Omental fat pad (tissue), 4 donors: Measurements from ENCODE around the gene INTS1. TPM values are rescaled to one million over a fixed set of nuclear protein-coding genes. Genes with fewer than 3 reads are reported as not detected.

Experiments used
- ATAC-seq: fragments of 150-250 bp; one replicate; pipeline ENCODE4 v1.9.1; 2016; ENCODE audit warnings: mild to moderate bottlenecking, moderate library complexity; ENCODE audit not compliant: low FRiP score
- DNase-seq: peaks from one replicate; pipeline ENCODE4 v3.0.0-alpha.2; 2019; ENCODE audit warnings: low spot score
- total RNA-seq, 4 donors: library from RNA; depleted of rRNA; stranded (reverse); fragments of >200 nt; gene quantifications; one replicate each; pipeline ENCODE4 v1.1.0, GENCODE V29; 2016
- TF ChIP-seq, protein P1 (sequence below), 3 donors: fragments of 450-650 bp; IDR thresholded peaks; one replicate each; pipeline ENCODE4 v1.5.1; 2016 to 2017; ENCODE audit warnings: antibody characterized with exemption in 3 of 3, mild to moderate bottlenecking in 3 of 3, moderate library complexity in 2 of 3

Gene INTS1
- total RNA-seq, 4 donors from 2014 or later = 22.4 to 39.4 (median 32.0) TPM

DNA sequence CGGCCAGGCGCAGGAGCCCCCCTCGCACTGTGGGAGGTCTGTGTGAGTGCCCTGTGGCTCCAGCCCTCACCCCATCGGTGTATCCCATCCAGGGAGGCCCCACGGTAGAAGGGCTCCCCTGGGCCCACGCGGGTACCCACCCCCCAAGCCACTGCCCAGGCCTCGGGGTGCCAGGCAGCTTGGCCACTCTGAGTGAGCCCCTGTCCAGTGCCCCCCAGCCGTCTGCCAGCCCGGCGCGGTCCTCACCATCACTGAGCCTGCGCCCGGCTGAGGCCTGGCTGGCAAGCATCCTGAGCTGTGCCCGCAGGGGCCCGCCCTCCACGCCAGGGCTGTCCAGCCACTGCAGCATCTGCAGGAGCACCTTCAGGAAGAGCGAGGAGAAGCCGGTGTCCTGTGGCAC, 25.7 kb downstream of the INTS1 start:
- TF ChIP-seq, protein P1, sequence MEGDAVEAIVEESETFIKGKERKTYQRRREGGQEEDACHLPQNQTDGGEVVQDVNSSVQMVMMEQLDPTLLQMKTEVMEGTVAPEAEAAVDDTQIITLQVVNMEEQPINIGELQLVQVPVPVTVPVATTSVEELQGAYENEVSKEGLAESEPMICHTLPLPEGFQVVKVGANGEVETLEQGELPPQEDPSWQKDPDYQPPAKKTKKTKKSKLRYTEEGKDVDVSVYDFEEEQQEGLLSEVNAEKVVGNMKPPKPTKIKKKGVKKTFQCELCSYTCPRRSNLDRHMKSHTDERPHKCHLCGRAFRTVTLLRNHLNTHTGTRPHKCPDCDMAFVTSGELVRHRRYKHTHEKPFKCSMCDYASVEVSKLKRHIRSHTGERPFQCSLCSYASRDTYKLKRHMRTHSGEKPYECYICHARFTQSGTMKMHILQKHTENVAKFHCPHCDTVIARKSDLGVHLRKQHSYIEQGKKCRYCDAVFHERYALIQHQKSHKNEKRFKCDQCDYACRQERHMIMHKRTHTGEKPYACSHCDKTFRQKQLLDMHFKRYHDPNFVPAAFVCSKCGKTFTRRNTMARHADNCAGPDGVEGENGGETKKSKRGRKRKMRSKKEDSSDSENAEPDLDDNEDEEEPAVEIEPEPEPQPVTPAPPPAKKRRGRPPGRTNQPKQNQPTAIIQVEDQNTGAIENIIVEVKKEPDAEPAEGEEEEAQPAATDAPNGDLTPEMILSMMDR (IDR thresholded peaks at IDR 0.05) = no peak
- DNase-seq = no peak
- no peak for ATAC-seq

DNA sequence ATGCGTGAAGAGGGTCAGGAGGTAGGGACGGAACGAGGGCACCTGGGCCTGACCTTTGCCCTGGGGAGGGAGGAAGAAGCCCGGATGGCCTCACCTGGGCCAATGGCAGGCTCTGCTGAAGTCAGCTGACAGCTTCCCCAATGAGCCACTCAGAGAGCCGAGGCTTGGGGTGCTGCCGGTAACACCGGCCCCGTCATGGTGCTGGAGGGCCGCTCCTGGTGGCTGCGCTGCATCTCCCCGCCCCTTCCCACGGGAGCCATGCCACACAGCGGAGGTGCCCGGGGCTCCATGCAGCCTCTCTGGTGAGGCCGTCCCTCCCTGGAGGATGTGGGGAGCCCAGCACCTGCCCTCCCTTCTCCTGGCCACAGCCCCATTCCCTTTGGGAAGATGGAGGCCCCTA, 27.3 kb downstream of the INTS1 start:
- TF ChIP-seq, protein P1 (IDR thresholded peaks at IDR 0.05) = no peak
- no peak for ATAC-seq
- DNase-seq = no peak

DNA sequence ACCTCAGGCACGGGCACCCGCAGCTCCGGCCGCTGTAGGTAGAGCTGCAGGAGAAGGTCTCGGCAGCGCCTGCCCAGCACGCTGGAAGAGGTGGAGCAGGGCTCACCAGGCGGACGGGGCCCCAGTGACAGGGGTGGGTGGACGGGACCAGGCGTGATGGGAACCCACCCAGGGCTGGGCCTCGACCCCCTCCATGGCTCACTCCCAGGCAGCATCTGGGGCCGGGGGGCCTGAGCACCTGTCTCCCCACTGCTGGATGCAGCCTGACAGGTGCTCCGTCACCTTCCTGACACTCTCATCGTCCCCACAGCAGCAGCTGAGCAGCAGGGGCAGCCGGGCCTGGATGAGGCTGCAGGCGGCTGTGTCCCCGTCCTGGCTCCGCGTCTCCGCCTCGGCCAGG, 28.2 kb downstream of the INTS1 start:
- TF ChIP-seq, protein P1 (IDR thresholded peaks at IDR 0.05) = no peak
- ATAC-seq = no peak

DNA sequence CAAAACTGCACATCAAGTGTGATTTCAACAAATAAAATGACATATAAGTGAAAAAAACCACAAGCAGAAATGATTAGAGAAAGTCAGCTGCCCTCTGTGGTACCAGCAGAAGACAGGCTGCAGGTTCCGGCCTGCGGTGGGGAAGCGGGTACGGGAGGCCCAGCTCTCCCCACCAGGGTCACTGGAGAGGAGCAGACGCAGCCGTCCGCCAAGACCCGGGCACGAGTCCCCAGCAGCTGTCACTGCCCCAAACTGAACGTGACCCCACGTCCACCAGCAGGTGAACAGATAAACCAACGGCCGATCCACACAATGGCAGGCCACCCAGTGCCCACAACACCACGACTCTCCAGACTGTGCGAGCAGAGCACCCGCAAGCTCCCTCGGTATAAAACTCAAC, 28.8 kb downstream of the INTS1 start:
- ATAC-seq = no peak
- TF ChIP-seq, protein P1 (IDR thresholded peaks at IDR 0.05) = no peak
- no peak for DNase-seq

More for the DNA sequence above, 28.2 kb downstream of the INTS1 start:
- no peak for DNase-seq

DNA sequence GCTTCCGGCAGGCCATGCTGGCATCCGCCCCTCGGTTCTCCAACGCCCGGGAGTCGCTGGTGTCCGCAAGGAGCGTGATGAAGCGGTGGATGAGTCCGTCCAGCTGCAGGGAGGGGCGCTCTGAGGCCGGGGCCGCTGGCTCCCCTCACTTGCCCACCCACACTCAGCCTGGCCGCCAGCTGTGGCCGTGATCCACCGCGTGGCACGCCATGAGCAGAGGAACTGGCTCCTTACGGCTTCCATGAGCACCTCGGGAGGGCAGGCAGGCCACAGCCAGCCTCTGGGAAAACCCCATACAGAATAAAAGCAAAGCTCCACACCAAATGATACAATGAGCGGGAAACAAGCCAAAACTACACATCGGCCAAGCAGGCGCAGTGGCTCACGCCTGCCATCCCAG, 29.5 kb downstream of the INTS1 start:
- TF ChIP-seq, protein P1 (IDR thresholded peaks at IDR 0.05) = no peak
- DNase-seq (no peak), ATAC-seq (no peak)

DNA sequence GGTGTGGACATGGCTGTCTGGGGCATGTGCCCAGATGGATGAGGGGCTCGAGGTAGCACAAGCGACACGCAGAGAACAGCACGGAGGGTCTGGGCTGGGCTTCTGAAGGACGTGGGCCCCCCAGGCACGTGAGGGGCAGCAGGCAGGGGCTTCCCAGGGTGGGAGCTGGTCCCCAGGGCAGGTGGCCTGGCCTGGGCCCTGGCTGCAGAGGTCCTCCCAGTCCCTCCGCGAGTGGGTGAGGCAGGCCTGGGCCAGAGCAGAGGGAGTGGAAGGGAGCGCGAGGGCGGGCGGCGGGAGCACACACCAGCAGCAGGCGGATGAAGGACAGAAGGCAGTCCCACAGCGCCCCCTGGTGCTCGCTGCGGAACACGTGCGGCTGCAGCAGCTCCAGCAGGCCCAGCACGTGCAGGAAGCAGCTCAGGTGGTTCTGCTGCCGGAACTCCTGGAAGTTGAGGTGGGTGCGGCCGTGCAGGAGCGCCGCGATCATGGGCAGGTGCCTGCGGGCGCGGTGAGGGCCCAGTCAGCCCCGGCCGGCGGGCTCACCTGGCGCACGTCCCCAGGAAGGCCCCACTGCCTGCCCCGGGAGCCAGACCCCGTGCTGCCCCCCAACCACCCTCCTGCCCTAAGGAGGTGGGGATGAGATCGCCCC, 30.2 kb downstream of the INTS1 start:
- TF ChIP-seq, protein P1 (IDR thresholded peaks at IDR 0.05) = peak in 1 of 3 donors; percentile 80
- ATAC-seq = peak; percentile 47
- peak; percentile 54 for DNase-seq

DNA sequence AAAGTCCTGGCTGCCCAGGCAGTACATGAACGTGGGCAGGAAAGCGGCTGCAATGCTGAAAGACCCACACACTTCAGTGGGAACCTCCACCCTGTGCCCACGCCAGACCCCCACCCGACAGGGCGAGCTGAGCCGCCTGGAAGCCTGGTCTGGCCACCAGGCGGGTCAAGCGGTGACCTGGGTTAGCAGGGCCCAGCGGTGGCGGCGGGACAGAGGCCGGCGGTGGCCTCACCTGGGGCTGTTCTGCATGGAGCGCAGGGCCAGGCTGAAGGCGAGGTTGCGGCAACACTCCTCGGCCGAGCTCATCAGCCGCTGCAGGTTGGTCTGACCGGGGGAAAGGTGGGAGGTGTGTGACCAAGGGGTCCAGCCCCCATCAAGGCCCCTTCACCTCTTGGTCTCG, 33.3 kb downstream of the INTS1 start:
- no peak for ATAC-seq

More for the DNA sequence above, 33.3 kb downstream of the INTS1 start:
- no peak for DNase-seq
- TF ChIP-seq, protein P1 (IDR thresholded peaks at IDR 0.05) = no peak
